Bronchial epithelial cell (primary cell): ENCODE data around the gene FAM209A. TPM values are rescaled to one million over a fixed set of nuclear protein-coding genes. Genes with fewer than 3 reads are reported as not detected.
"Not testable (repeated sequence)": the region's sequence is repeated elsewhere in the genome, so short reads cannot be mapped to it uniquely, and the experiment has no call there.

Source experiments
- DNase-seq: peaks from one replicate; pipeline ENCODE4 v3.0.0-alpha.2; 2010; ENCODE audit warnings: low read depth
- FAIRE-seq: peaks from 2 replicates; lab custom pipeline; 2011; peaks lifted over from hg19 to GRCh38; lab: Jason Lieb, UNC
- H3K27me3 ChIP-seq: 2 replicates; pipeline ENCODE4 v1.5.1; 2011; ENCODE audit warnings: low read length; ENCODE audit not compliant: control insufficient read depth, insufficient read depth
- H3K36me3 ChIP-seq: 2 replicates; pipeline ENCODE4 v1.5.1; 2011; ENCODE audit warnings: low read length; ENCODE audit not compliant: control insufficient read depth, insufficient read depth
- H3K4me3 ChIP-seq: 2 replicates; pipeline ENCODE4 v1.5.1; 2011; ENCODE audit warnings: mild to moderate bottlenecking, low read depth, low read length, control low read depth
- CTCF ChIP-seq: IDR thresholded peaks from 2 replicates; pipeline ENCODE4 v1.5.1; 2011; ENCODE audit warnings: mild to moderate bottlenecking, moderate library complexity, low read length, control low read depth, inconsistent platforms; ENCODE audit not compliant: insufficient read depth, severe bottlenecking
- total RNA-seq: library from RNA; depleted of rRNA; stranded (reverse); fragments of >200 nt; gene quantifications from 2 replicates; pipeline ENCODE4 v1.2.1, GENCODE V29; 2014

Gene FAM209A
- total RNA-seq, 1 donor from 2014 or later = not detected

DNA sequence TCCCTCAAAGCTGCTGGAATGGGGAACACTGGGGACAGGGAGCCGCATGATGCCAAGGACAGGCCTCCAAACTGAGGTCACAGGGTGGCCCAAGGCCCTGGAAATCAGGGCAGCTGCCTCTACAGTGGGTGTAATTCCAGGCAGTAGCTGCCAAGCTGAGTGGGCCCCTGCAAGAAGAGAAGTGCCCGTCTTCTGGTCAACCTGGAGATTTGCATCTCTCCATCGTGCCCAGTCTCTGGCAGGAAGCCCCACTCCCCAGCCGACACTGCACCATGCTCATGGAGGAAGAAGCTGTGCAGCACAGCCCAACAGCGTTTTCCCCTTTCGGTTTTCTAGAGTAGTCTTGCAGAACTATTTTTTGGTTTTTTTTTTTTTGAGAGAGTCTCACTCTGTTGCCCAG is 2.2 kb upstream of the FAM209A start:
- Histone ChIP-seq H3K36me3 (peaks cover 6% of the 10 kb centered on the region), H3K4me3 (no peak overlapping the region), H3K27me3 (no peaks in the 10 kb centered on the region)
- FAIRE-seq = no peak
- no peak for DNase-seq
- TF ChIP-seq CTCF = no peak

- FAIRE-seq (no peak), DNase-seq (no peak)
- Histone ChIP-seq H3K27me3 (no peaks in the 10 kb centered on the region), H3K4me3 (no peak overlapping the region), H3K36me3 (no peaks in the 10 kb centered on the region)
- no peak for TF ChIP-seq CTCF
These were observed 3.0 kb downstream of the FAM209A start for GRCh38 chr20:56527521-56527920.

GRCh38 chr20:56532946-56533345 is 8.4 kb downstream of the FAM209A start, which contains the start of gene FAM209B:
FAM209B (plus strand) TSS chr20:56533246; CDS start chr20:56533342, 96 bp downstream.
- H3K36me3 ChIP-seq, DNase-seq, H3K27me3 ChIP-seq, FAIRE-seq, H3K4me3 ChIP-seq: not testable (repeated sequence)

DNA sequence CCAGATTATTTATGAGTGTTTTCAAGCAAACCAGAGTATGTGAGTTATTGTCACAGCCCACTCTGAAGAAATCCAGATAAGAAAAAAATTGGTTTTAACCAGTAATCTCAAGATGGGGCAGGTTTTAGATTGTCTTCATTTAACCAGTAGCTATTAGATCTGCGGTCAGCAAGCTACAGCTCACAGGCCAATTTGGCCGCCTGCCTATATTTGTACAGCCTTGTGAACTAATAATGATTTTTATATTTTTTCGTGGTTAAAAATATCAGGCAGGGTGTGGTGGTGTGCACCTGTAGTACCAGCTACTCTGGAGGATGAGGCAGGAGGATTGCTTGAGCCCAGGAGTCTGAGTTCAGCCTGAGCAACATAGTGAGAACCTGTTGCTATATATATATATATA is 13.5 kb downstream of the FAM209A start:
- DNase-seq (no peak), FAIRE-seq (no peak)
- no peak for TF ChIP-seq CTCF
- no peak overlapping the region for H3K4me3 ChIP-seq
- no peaks in the 10 kb centered on the region for H3K27me3 ChIP-seq
- no peaks in the 10 kb centered on the region for H3K36me3 ChIP-seq

DNA sequence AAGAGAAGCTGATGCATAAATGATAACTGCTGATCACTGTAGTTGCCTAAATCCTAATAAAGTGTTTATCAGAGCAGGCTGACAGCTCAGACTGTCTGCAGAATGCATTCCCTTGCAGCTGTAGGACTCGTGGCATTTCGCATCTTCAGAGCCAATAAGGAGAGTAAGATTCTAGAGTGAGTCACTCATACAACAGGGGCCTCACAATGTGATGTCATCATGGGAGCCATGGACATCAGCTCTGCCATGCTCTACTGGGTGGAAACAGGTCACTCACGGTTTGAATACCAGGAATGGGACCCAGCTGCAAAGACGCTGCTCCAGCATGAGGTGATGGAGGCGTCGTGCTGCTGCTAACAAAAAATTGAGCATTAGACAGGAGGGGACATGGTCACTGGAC is 15.9 kb downstream of the FAM209A start:
- Histone ChIP-seq H3K4me3 (no peak overlapping the region), H3K36me3 (no peaks in the 10 kb centered on the region), H3K27me3 (no peaks in the 10 kb centered on the region)
- no peak for TF ChIP-seq CTCF
- FAIRE-seq = no peak
- no peak for DNase-seq

DNA sequence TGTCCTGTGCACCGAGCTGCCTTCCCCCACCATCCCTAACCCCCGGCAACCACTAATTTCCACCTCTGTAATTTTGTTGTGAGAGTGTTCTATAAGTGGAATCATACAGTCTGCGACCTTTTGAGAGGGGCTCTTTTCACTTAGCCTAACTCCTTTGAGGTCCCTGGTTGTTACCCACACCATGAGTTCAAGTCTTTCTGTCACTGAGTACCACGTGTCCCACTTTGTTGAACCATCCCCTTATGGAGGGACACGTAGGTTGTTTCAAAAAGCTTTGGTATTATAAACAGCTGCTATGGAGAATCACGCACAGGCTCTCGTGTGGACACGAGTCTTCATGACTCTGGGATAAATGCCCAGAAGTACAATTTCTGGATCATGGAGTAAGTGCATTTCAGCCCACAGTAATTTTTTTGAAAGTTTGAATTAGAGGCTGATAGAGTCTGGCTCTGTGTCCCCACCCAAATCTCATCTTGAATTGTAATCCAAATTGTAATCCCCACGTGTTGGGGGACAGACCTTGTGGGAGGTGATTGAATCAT is 18.0 kb downstream of the FAM209A start:
- TF ChIP-seq CTCF = no peak
- Histone ChIP-seq H3K36me3 (no peaks in the 10 kb centered on the region), H3K27me3 (no peaks in the 10 kb centered on the region), H3K4me3 (no peak overlapping the region)
- DNase-seq = no peak
- FAIRE-seq = no peak
